HL-60 (cell line): ENCODE data around the gene SLC16A7.

Source experiments
- DNase-seq, 2 experiments: peaks; one replicate each; pipeline ENCODE4 v3.0.0-alpha.2; 2010 to 2020; ENCODE audit warnings: low read depth in 1 of 2, low spot score in 1 of 2
- H3K27ac ChIP-seq: fragments of 250-450 bp; sonication (Bioruptor Pico); replicated peaks from 2 replicates; pipeline ENCODE4 v1.5.1; 2020; ENCODE audit warnings: mild to moderate bottlenecking, moderate library complexity
- H3K27me3 ChIP-seq: fragments of 250-450 bp; sonication (Bioruptor Pico); 2 replicates; pipeline ENCODE4 v1.5.1; 2021; ENCODE audit warnings: mild to moderate bottlenecking, moderate library complexity; ENCODE audit not compliant: insufficient read depth, poor library complexity, severe bottlenecking
- H3K4me3 ChIP-seq: replicated peaks from 2 replicates; pipeline ENCODE4 v1.5.1; 2011; ENCODE audit warnings: mild to moderate bottlenecking, control low read depth, low read length; ENCODE audit not compliant: insufficient read depth
- CTCF ChIP-seq: IDR thresholded peaks from one replicate; pipeline ENCODE4 v1.5.1; 2011; ENCODE audit warnings: low read length, control low read depth, inconsistent platforms; ENCODE audit not compliant: insufficient read depth
- GABPA ChIP-seq: IDR thresholded peaks from 2 replicates; pipeline ENCODE4 v1.6.1; 2012; ENCODE audit warnings: low read depth
- POLR2AphosphoS5 ChIP-seq: IDR thresholded peaks from 2 replicates; pipeline ENCODE4 v1.6.1; 2012; ENCODE audit warnings: low read depth
- SPI1 ChIP-seq: IDR thresholded peaks from 2 replicates; pipeline ENCODE4 v1.6.1; 2012; ENCODE audit warnings: low read depth, mild to moderate bottlenecking, borderline replicate concordance
- TF ChIP-seq, protein P1 (sequence below): IDR thresholded peaks from 2 replicates; pipeline ENCODE4 v1.6.1; 2012; ENCODE audit warnings: low read depth; ENCODE audit not compliant: insufficient replicate concordance

Gene SLC16A7

DNA sequence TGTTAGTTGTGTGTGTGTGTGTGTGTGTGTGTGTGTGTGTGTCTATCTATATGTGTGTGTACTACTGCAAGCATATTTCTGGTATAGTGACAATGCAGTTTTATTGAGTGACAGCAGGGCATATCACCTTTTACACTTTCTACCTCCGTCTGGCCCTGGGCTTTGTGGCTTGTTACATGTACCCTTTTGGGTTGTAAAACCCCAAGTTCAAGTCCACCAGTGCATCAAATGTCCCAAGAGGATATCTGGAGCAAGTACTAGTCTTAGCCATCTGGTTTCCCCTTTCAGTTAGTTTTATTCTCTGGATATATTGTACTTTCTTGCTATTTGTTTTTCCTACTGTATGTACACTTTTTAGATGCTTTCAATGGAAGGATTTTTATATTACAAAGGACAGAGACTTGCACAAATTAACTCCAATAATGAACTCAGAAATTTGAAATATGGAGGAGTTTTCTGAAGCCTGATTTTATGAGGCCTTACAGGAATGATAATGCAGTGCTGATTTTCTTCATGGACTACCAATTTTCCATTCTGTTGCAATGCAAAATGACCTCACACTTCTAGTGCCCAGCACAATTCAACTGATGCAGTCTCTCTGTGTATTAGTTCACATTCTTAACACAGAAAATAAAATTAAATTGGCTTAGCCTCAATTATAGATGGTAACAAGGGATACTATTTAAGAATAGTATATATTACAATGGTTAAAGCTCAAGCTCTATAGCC is 29.1 kb downstream of the SLC16A7 start:
- TF ChIP-seq GABPA (no peak), CTCF (no peak), SPI1 (no peak), POLR2AphosphoS5 (no peak)
- TF ChIP-seq, protein P1, sequence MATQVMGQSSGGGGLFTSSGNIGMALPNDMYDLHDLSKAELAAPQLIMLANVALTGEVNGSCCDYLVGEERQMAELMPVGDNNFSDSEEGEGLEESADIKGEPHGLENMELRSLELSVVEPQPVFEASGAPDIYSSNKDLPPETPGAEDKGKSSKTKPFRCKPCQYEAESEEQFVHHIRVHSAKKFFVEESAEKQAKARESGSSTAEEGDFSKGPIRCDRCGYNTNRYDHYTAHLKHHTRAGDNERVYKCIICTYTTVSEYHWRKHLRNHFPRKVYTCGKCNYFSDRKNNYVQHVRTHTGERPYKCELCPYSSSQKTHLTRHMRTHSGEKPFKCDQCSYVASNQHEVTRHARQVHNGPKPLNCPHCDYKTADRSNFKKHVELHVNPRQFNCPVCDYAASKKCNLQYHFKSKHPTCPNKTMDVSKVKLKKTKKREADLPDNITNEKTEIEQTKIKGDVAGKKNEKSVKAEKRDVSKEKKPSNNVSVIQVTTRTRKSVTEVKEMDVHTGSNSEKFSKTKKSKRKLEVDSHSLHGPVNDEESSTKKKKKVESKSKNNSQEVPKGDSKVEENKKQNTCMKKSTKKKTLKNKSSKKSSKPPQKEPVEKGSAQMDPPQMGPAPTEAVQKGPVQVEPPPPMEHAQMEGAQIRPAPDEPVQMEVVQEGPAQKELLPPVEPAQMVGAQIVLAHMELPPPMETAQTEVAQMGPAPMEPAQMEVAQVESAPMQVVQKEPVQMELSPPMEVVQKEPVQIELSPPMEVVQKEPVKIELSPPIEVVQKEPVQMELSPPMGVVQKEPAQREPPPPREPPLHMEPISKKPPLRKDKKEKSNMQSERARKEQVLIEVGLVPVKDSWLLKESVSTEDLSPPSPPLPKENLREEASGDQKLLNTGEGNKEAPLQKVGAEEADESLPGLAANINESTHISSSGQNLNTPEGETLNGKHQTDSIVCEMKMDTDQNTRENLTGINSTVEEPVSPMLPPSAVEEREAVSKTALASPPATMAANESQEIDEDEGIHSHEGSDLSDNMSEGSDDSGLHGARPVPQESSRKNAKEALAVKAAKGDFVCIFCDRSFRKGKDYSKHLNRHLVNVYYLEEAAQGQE = no peak
- DNase-seq = no peak
- no peaks in the 10 kb centered on the region for H3K27me3 ChIP-seq

DNA sequence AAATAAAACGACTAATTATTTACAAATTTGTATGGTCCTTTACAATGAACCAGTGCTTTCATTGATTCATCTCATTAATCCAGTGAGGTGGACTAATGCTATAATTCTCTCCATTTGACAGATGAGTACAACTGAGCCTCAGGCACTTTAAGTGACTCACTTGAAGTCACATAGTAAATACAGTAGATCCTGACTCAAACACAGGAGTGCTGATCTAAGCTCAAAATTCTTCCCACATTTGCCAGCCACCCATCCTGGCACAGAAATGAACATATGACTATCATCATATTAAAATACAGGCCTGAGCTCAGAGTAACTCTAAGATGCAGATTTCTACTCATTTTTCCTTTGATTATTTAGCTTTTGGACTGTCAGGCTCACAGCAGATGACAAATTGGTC is 30.6 kb downstream of the SLC16A7 start:
- DNase-seq = no peak
- TF ChIP-seq POLR2AphosphoS5 (no peak), GABPA (no peak), CTCF (no peak), SPI1 (no peak)
- TF ChIP-seq, protein P1 = no peak

More for the DNA sequence above, 29.1 kb downstream of the SLC16A7 start:
- H3K4me3 ChIP-seq = no peak overlapping the region
- H3K27ac ChIP-seq = no peak overlapping the region

GRCh38 chr12:59627582-59627981 is 31.8 kb downstream of the SLC16A7 start:
- TF ChIP-seq GABPA = no peak
- no peak for TF ChIP-seq POLR2AphosphoS5
- TF ChIP-seq, protein P1 = no peak
- no peak for TF ChIP-seq SPI1
- TF ChIP-seq CTCF = no peak
- DNase-seq = no peak
- H3K4me3 ChIP-seq = no peak overlapping the region
- no peak overlapping the region for H3K27ac ChIP-seq
- H3K27me3 ChIP-seq = no peaks in the 10 kb centered on the region

More for the DNA sequence above, 30.6 kb downstream of the SLC16A7 start:
- Histone ChIP-seq H3K27me3 (no peaks in the 10 kb centered on the region), H3K27ac (no peak overlapping the region), H3K4me3 (no peak overlapping the region)
